HG02970 (cell line): Measurements from ENCODE around the gene TSC22D3.
"Not testable (repeated sequence)": the region's sequence is repeated elsewhere in the genome, so short reads cannot be mapped to it uniquely, and the experiment has no call there.

Experiments used
- ATAC-seq: cut with Tn5 transposase; IDR thresholded peaks from one replicate; pipeline ENCODE4 v1.9.1; 2021; ENCODE audit warnings: mild to moderate bottlenecking, moderate library complexity, moderate number of reproducible peaks; ENCODE audit not compliant: unreplicated experiment, low FRiP score

Gene TSC22D3

DNA sequence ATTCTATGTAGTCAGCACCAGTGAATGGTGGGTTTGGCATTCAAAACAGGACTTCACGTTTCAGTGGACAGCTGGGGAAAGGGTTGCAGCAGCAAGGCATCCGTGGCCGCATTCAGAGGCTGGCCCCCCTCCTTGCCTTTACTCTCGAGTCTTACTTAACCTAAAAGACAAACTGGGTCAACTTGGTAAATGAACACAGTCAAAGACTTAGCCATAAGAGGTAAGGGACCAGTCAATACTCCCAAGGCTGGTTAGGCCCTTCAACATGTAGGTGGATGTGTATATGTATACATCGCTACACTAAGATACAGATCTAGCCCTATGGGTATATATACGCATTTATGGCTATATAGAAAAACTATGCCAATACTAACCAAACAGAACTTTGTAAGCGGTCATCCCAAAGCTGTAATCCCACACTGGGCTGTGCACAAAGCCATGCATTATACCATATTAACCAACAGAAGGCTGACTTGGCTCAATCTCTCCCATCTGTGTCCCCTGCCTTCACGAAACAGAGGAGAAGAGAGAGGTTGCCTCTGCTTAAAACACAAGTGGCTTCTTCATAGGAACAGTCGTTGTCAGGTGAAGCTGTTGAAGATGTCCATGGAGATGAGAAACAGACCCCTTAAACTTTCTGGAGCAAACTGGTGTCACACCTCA, 61.9 kb downstream of the TSC22D3 start:
- ATAC-seq = no peak

DNA sequence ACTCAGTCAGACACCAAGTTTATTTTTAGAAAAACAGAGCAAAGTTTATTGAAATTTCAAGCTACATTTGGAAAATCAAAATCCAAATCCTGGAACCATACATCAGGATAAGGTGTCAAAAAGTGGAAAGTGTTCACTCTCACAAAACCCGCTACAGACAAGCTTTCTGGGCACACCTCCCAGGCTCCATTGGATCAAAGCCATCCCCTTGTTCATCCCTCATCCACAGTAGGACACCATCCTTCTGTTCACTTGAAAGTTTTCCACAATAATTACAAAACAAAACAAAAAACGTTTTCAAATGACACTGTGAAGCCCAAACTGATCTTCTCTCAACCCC, 62.4 kb downstream of the TSC22D3 start:
- ATAC-seq = no peak

DNA sequence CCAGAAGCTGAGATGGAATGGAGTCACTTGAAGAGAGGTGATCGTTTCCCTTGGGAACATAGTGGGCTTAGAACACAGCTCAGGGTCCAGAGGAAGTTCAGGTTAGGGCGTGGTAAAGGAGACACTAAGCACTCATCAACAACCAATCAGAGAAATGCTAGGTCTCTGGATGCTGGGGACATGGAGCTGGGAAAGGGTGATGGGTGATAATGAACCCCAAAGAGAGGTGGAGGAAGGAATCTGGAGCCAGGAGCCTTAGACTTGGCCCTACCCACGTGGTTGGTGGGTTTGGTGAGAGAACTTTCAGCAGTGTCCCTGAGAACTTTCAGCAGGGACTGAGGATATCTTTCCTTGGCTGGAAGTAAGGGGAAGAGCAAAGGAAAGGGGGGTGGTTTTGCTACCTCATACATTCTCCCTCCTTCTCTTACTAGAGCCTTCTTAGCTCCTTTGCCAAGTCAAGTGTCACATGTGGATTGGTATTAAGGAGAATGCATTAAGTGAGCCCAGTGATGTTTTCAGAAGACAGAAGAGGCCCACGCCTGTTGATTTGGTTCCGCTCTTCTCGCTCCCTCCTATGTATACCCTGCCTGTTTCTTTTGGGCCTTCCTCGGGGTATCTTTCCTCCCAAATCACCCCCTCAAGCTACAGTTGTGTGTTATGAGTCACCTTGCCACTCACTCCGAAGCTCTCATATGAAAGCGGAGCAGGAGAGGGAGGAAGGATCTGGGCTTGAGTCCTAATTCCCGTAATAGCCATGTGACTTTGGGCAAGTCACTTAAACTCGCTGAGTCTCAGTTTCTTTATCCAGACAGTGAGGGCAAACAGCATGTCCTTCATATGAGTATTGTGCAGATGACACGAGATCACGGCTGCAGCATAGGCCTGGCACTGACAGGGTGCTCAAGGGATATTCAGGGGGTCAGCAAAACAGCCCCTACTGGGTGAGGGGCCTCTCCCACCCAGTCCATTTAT, 63.1 kb downstream of the TSC22D3 start:
- no peak for ATAC-seq

DNA sequence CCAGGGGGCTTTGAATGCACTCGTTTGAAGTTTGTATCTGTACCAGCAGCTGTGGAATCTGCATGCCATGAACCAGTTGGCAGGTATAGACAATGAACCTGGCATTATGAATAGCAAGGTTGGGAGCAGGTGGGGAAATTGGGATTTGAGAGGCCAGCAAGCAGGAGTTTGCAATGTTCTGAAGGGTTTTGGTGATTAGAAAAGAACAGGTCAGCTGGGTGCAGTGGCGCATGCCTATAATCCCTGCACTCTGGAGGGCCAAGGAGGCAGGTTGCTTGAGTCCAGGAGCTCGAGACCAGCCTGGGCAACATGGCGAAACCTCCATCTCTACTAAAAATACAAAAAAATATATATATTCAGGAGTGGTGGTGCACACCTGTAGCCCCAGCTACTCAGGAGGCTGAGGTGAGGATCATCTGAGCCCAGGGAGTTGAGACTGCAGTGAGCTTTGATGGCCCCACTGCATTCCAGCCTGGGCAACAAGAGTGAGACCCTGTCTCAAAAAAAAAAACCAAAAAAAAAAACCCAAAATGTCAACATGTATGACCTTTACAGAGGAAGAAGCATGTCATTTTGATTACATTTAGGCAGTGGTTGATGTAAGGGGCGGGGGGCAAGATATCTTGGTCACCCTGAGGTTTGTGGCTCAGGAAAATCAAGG, 63.9 kb downstream of the TSC22D3 start:
- ATAC-seq = no peak

DNA sequence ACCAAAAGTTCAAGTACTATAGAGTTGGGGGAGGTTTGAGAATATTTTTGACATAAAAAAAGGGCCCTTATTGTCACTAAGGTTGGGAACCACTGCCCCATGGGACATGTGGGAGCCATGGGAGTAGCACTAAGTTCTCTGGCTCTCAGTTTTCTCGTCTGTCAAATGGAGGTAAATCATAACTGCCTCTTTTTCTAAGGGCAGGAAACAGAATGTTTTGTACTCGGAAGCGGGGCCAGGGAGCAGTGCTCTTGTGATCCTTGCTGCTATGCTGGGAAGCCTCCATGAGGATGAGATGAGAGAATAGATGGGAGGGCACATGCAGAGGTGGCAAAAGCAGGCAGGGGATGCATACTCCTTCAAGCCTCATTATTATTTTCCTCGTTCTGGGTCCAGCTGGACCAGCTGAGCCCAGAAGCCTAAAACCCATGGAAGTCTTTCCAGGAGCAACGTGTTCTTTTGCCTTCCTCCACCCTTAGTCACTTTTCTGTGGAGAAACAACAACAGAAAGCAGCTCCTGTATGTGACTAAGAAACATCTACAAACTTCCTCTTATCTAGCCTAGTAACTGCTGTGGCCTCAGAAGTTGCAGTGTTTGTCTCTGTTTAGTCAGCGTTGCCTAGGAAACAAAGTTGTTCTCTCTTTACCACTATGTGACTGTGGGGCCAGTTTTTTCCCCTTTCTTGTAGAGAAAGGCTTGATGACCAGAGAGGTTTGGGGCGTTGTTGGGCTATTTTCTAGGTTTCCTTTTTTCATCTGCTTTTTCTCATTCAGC, 64.8 kb downstream of the TSC22D3 start:
- ATAC-seq = peak; percentile 73

DNA sequence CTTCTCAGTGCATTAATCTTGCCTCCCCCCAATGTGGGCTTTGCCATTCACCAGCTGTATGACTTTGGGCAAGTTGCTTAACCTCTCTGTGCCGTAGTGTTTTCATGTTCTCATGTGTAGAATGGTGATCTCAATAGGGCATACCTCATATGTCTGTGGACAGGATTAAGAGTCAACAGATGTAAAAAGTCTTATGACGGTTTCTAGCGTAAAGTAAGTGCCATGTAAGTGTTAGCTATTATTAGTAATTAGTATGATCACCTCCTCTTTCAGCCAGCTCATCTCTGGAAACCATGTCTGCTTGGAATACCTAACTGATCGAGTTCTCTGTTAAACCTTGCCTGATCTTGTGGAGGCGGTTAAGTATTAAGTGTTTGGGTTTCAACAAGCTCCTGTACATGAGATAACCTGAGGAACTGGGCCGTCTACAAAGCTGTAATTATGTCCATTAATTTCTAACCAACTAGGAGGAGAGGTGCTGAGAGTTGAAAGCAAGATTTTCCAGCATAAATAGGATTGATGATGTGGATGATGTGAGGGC, 66.3 kb downstream of the TSC22D3 start:
- ATAC-seq = no peak

DNA sequence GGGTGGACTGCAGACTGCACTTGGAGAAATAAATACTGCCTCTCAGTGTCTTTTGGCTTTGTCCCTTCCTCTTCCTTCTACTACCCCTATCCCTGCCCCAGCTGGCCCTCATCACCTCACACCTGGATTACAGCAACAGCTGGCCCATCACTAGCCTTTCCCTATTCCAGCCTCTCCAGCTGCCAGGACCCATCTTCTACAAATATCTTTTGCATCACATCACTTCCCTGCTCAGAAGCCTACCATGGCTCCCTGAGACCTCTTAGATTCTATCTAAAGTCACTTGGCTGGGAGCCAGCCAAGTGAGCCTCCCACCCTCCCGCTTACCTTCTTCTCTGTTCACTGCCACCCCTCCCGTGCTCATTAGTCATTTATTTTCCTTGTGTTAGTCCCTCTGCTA, 66.8 kb downstream of the TSC22D3 start:
- no peak for ATAC-seq

DNA sequence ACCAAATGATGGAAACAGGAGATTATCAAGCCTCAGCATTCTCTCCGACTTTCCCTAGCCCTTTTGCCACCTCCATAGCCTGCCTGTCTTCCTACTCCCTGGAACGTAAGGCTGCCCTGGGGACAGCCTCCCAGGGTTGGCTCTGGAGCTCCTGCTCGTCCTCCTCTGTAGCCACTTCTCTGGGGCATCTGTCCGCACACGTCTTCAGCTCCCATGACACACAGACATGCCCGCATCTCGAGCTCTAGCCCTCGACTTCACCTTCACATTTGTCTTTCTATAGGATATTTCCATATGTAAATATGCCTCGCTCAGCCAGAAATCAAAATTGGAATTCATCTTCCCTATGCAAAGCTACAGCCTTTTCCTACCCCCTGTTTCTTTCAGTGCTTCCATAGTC, 67.7 kb downstream of the TSC22D3 start:
- ATAC-seq = no peak

DNA sequence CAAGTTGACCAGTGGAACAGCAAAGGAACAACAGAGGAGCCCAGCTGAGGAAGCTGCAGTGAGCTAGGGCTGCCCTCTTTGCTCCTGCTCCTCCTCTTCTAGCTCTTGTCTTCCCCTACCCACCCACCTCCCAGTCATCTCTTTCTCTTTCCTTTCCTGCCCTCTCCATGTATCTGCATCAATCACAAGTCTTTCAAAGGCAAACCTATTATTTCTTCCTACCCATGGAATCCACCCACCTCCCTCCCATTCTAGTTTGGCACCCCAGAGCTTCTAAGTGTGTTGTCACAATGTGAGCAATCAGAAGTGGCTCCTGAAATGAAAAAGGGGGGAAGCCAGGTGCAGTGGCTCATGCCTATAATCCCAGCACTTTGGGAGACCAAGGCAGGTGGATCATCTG, 69.3 kb downstream of the TSC22D3 start:
- no peak for ATAC-seq

DNA sequence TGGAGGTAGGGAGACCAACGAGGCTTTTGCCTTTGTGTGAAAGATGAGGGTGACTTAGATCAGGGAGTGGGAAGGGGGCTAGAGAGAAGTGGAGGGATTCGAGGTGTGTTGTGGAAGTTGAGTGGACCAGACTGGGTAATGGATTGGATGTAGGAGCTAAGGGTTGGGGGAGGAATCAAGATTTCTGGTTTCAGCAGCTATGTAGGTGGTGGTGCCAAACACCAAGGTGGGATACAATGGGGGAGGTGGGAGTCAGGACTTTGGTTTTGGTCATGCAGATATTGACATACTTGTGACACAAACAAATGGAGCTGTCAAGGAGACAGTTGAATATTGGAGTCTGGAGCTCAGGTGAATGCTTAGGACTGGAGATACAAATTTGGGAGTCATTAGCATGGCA, 71.0 kb downstream of the TSC22D3 start:
- no peak for ATAC-seq

DNA sequence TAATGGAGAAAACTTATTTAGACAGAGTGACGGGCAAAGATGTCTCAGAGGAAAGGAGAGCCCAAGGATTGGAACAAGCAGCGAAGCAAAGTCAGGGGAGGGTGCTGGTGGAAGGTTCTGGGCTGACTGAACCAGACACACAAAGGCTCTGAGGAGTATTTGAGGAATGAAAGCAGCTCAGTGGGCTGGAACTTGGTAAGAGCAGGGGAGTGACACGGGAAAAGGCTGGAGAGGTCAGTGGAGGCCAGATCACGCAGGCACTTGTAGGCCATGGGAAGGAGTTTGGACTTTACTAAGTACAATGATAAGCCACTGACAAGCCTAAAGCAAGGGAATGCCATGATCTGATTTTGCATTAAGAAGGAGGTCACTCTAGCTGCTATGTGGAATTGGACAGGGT, 71.4 kb downstream of the TSC22D3 start:
- no peak for ATAC-seq

DNA sequence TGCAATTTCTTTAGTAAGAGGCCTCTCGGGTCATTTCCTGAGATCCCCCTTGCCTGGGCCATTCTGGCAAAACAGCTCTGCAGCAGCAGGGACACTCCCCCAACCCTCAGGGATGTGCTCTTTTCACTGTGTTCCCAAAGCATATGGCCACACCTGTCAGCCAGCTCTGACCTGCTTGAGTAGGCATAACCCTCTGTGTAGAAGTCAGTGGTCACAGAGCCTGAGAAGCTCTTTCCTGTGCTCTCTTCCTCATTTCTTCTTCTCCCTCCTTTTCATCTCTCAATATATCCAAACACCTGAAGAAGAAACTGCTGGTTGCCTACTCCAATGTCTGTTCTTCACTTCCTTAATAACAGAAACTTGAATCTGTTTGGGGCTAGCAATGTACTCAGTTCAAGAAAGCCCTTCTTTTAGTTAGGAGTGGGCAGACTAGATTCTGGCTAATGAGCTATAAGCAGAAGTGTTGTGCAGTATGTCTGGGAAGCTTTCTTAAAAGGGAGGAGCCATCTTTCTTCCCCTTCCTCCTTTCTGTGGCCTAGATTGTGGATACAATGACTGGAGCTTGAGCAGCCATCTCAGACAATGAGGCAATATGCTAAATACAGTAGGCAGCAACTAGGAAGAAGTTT, 74.0 kb downstream of the TSC22D3 start:
- ATAC-seq = no peak

DNA sequence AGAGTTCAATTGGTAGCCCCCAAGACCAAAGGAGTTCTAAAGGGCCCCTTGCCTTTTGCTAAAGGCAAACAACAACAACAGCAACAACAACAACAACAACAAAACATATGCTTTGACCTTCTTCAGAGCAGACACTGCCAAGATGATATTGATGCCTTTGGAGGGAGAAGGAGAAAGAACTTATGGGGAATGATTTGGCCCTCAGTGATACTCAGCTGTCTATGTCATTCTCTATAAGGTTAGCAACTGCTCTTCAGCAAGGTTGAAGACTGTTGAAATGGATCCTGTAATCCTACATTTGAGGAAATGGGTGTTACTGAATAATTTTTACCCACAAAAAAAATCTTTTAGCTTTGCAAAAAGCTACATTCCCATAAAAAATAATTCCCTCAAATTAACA, 74.8 kb downstream of the TSC22D3 start:
- ATAC-seq = no peak

DNA sequence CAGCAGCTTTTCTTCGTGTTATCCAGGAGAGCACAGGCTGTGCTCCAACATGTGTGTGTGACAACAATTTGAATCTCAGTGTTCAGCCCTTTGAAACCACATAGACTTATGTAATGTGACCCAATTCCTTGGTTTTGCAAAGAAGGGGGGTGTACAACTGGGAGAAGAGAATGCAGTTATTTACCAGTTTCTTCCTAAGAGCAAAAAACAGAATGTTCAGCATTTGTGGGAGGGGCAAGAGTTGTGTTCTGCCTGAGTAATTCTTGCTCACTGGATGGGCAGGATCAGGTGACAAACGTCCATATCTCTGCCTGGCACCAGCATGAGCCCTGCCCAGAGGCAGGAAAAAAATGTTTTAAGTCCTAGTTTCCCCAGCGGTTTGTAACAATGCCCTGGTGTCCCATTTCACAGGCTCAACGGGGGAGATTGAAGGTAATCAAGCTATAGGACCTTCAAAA, 75.2 kb downstream of the TSC22D3 start:
- ATAC-seq = no peak

DNA sequence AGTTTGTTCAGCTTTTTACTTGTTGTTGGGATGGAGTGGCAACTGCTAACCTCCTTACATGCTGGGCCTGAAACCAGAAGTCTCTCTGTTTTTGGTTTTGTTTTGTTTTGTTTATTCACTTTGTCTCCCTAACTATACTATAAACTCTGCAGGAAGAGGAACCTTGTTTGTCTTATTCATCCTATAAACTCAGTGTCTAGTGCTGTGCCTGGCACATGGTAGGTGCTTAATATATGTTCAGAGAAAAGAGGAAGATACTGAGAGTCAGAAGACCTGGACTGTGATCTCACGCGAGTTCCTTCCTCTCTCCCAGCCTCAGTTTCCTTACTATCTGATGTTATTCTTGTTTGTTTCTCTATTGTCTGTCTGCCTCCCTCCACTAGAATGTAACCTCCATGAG, 76.0 kb downstream of the TSC22D3 start:
- ATAC-seq = no peak

DNA sequence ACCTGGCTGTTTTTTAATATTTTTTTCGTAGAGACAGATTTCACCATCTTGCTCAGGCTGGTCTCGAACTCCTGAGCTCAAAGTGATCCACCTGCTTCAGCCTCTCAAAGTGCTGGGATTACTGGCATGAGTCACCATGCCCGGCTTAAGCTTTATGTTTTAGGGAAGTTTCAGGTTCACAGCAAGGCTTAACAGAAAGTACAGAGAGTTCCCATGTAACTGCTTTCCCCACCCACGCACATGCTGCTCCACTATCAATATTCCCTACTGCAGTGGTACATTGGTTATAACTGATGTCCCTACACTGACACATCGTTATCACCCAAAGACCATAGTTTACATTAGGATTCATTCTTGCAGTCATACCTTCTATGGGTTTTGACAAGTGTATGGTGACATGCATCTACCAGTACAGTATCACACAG, 84.6 kb downstream of the TSC22D3 start:
- ATAC-seq = no peak

DNA sequence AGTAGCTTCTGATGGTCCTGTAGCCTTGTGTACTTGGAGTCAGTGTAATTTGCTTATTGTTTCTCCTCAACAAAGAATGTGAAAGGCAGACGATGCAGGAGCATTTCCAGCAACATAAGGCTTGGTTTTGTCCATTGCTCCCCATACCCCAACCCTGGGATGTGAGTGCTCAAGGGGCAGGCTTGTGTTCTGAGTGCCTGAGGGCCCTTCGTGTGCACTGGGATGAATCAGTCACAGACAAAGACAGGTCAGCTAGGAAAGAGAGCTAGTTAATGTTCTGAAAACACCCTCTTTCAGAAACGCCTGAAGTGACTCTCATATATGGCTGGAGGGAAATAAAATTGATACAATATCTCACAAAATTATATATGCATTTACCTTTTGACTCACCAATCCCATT, 88.1 kb downstream of the TSC22D3 start:
- ATAC-seq = no peak

DNA sequence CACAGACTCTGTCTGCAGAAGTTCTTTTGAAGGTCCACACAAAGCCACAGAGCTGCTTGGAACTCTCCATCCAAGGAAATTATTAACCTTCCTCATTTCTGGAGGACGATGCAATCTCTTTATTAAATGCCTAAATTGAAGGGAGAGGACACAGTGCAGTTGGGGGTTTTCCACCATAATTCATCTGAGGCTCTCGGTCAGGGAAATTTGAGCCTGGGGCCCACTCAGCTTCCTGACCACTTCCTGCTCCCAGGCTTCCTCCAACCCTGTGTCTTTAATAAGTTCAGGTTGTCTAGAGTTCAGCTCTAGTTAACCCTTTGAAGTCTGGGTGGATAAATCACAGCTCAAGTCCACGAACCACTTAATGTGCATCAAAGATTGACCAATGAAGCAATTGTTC, 88.8 kb downstream of the TSC22D3 start:
- ATAC-seq = no peak

DNA sequence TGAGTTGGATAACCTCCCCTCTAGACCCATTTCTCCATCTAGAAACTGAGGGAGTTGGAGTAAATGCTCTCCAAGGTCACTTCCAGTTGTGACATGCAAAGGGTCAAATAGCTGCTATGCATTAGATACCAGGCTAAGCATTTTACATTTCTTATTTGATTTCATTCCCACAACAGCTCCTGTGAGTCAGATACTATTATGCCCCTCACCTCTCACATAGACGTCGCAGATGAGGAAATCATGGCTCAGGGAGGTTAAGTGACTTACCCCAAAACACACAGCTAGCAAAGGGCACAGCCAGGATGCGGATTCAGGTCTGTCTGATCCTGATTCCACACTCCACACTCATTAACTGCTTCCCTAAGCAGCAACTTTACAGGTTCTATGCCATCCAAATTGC, 89.6 kb downstream of the TSC22D3 start:
- no peak for ATAC-seq

DNA sequence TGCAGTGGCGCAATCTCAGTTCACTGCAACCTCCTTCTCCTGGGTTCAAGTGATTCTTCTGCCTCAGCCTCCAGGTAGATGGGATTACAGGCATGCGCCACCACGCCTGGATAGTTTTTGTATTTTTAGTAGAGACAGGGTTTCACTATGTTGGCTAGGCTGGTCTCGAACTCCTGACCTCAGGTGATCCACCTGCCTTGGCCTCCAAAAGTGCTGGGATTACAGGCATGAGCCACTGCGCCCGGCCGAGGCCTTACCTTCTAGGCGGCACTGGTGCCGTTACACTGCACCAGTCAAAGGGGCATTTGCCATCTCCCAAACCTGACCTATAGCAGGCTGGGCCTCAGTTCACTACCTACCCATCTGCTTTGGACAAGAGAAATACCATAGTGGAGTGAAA, 90.0 kb downstream of the TSC22D3 start:
- ATAC-seq = not testable (repeated sequence)
